Effector CD8-positive, alpha-beta T cell (primary cell): ENCODE data around the gene ZNF718.
"Not testable (repeated sequence)": the region's sequence is repeated elsewhere in the genome, so short reads cannot be mapped to it uniquely, and the experiment has no call there.

ENCODE experiments used
- DNase-seq: peaks from one replicate; lab custom pipeline; 2025; lab: John Stamatoyannopoulos, UW
- total RNA-seq, 4 experiments: gene quantifications; one replicate each; lab custom pipeline; 2026; lab: John Stamatoyannopoulos, UW

Gene ZNF718
- total RNA-seq = 10.6 to 16.7 (median 13.3) reads per million in 4 experiments

DNA sequence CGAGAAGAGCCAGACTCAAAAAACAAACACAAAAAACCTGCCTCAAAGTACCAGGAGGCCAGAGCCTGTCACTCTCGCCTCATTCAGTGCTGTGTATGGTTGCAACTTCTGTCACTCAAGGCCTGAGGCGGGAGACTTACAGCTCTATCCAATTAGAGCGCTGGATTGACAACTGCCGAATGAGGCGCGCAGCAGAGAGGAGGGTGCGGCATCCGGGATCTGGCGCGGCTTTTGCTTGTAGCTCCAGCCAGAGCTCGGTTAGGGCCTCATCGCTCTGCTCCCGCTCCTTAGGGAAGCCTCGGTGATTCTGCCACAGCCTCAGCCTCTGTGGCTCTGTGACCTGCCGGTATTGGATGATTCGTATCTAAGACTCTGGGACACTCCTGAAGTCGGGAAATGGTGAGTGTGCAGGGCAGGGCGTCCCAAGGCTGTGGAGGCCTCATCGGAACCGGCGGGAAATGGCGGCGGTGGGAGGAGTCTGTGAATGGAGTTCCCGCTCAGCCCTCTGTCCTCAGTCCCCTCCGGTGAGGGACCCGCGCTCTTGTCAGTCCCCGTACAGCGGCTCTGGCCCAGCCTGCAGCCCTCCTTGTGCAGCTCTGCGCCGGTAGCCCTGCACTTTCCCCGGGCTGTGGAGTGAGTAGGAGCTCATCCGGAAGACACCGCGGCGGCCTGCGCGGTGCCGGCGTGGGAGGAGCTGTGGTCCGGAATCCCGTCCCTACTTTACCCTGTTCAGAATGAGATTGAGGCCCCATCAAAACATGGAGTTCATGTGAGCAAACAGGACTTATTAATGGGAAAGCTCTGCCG is at the start of gene ZNF718:
ZNF718 (plus strand) TSS at position 227 of the 807 bp plus-strand sequence; CDS start at position 397, 170 bp downstream.
- DNase-seq = peak; percentile 86

DNA sequence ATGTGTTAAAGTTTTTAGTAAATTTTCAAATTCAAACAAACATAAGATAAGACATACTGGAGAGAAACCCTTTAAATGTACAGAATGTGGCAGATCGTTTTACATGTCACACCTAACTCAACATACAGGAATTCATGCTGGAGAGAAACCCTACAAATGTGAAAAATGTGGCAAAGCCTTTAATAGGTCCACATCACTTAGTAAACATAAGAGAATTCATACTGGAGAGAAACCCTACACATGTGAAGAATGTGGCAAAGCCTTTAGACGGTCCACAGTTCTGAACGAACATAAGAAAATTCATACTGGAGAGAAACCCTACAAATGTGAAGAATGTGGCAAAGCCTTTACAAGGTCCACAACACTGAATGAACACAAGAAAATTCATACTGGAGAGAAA is 38.4 kb upstream of the ZNF718 start:
- DNase-seq = no peak

DNA sequence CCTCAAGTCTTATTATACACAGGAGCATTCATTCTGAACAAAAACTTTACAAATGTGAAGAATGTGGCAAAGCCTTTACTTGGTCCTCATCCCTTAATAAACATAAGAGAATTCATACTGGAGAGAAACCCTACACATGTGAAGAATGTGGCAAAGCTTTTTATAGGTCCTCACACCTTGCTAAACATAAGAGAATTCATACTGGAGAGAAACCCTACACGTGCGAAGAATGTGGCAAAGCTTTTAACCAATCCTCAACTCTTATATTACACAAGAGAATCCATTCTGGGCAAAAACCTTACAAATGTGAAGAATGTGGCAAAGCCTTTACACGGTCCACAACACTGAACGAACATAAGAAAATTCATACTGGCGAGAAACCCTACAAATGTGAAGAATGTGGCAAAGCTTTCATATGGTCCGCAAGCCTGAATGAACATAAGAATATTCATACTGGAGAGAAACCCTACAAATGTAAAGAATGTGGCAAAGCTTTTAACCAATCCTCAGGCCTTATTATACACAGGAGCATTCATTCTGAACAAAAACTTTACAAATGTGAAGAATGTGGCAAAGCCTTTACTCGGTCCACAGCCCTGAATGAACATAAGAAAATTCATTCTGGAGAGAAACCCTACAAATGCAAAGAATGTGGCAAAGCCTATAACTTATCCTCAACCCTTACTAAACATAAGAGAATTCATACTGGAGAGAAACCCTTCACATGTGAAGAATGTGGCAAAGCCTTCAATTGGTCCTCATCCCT is 37.6 kb upstream of the ZNF718 start:
- DNase-seq = not testable (repeated sequence)

DNA sequence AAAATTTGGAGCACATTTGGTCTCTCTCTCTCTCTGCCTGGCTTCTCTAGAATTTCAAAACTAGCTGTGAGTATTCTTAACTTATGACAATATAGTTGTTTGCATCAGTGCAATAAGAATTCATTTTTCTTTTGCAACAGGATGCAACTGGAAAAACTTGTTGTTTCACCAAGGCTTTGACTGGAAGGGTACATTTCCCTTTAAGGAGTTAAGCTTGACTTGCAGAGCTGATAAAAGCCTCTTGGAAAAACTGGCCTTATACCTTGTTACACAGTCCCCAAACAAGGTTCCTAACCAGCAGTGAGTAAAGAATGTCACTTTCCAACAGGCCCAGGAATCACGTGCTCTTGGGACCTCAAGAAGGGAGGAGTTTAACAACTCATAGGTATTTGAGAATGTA is 25.9 kb upstream of the ZNF718 start:
- DNase-seq = no peak

DNA sequence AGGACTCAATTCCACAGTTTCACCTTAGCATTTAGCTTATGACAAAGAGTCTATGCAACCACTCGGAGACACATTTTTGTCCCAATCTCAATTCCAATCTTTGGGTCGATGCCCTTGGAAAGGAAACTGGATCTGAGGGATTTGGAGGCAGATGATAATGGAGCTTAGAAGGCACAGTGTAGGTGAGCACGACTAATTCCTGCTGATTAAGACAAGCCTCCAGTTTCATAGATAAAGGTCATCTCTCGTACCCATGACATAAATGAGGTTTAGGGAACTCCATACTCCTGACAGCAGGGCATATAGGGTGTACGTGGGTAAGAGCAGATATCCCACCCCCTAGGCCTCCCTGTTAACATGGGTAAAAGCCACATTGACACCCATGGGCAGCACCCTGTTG is 24.4 kb upstream of the ZNF718 start:
- no peak for DNase-seq

DNA sequence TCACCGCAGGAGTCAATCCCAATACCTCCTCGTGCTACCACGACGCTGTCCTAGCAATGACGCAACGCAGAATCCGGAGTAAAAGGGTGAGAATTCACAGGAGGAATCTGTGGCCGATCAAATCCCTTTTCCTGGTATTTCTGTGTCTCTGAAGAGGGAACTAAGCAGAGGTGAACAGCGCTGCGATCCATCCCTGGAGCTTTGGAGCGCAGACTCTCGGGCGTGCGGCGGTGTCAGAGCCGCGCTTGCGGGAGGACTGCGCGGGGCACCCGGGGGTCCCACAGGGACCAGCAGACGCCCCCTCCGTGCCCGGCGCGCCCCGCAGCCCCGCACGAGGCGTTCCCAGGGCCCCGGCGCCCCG is 17.2 kb upstream of the ZNF718 start:
- no peak for DNase-seq

DNA sequence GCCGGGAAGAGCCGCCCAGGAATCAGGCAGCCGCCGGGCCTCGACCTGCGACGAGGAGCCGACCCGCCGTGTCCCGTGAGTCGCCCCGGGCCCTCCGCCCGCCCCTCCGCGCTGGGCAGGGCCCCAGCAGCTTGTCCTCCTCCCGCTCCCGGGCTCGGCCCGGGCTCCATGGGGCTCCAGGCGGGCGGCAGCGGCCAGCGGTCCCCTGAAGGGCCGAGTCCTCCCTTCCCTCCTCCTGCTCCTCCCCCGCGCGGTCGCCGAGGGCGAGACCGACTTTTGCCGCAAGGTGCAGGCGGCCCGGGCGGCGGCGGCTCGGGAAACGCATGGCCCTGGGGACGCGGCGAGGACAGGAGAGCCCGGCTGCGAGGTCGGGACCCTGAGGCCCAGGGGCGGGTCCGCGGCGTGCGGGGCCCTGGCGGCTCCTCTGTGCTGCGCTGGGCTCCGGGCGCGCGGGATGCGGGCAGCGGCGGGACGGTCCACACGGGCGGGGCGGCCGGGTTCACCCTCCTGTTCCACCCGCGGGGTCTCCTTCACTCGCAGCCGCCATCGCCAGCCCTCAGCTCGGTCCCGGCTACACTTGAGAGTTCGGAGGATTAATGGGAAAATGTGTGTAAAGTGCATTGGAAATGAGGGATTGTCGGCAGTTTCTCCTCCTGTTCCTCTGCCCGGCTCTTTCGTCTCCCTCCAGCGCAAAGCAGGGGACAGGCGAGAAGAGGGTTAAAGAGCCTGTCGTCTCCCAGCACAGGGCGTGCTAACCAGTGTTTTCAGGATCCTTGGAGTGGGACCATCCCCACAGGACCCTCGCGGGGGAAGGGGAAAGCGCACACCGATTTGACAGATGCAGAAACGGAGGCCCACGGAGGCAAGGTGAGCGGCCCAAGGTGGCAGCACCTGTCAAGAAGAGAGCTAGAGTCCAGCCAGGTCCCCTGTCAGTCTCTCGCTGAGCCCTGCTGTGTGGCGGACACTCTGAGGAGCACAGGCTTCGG is 16.6 kb upstream of the ZNF718 start:
- no peak for DNase-seq

DNA sequence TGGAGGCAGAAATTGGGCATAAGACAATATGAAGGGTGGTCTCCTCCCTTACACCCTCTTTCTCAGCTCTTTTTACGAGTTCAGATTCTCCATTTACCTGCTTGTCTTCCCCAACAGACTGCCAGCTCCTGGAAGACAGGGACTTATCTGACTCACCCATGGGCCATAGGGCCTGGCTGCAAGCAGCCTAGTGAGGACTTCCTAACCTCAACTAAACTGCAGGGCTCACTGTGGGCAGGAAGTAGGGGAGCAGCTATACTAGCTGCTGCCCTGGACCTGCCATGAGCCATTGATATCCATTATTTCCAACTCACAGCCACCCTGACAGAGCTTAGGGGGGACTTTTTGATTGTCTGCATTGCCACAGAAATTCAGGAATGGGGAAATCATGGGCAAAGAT is 11.5 kb upstream of the ZNF718 start:
- no peak for DNase-seq

DNA sequence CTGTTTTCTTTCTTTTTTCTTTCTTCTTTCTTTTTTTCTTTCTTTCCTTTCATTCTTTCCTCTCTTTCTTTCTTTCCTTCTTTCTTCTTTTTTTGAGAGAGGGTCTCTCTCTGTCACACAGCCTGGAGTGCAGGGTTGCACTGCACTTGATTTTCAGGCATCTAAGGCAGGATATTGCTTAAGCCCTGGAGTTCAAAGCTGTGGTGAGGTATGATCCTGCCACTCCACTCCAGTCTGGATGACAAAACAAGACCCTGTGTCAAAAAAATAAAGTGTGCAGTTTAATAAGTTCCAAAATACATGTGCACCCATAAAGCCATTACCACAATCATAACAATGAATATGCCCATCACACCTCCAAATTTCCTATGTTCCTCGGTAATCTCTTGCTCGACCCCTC is 10.6 kb upstream of the ZNF718 start:
- no peak for DNase-seq

DNA sequence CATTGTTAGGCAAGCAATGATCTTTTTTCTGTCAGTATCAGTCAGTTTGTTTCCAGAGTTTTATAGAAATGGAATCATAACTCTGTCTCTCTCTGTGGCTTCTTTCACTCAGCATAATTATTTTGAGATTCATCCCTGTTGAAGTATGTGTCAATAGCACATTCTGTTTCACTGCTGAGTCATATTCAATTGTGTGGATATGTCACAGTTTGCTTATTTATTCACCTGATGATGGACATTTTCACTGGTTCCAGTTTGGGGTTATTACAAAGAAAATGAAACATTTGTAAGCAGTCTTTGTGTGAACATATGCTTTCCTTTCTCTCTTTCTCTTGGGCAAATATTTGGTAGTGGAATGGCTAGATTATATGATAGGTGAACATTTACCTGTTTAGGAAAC is 10.2 kb upstream of the ZNF718 start:
- DNase-seq = no peak

DNA sequence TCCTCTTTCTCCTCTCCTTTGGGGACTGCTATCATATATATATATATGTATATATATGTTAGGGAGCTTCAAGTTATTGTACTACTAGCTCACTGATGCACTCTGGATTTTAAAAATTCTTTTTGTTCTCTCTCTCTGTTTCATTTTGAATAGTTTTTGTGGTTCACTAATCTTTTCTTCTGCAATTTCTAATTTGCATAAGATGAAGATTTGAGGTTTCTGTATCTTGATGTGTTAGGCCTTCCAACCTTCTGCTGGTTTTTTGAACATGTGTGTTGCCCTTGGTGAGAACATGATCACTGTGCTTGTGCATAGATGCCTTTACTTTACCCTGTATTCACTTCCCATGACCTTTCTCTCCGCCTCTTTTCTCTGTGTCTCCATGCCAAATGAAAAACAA is 7.8 kb upstream of the ZNF718 start:
- DNase-seq = no peak

DNA sequence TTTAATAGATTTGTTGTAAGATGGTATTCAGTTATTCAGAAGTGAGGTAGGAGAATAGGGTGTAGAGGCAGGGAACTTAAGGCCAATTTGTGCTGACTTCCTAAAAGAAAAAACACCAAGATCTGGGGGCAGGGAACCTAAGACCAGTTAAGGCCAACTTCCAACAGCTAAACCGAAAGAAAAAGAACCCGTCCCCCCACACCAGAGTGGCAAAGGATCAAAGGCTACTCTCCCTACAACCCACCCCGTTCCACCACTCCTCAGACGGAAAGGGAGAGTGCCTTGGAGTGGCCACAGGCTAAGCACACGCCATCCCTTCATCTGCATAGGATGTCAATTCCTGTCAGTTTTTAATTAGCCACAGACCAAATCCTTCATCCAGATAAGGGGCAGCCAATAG is 3.7 kb upstream of the ZNF718 start:
- DNase-seq = no peak

DNA sequence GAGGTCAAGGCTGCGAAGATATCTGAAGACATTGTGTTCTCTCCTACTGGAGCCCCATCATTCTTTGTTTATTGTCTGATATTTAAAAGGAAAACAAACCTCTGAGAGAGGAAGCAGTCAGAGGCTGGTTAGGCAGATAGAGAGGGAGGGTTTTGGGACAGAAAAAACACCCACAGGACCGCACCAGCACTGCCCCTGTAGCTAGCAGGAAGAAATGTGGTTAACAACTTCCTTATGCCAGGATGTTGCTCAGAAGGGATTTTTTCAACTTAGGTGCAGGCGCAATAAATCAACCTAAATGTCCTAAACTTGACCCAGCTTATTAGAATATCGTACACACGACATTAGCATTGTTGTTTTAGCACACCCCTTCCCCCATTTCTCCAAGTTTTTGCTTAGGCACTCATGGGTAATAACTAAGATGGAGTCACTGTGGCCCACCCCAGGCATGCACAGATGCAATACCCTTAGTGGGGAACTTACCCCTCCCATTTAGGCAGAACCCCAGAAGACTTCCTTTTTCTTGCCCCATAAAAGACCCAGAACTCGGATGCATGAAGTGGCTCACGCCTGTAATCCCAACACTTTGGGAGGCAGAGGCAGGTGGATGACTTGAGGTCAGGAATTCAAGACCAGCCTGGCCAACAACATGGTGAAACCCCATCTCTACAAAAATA is 2.8 kb upstream of the ZNF718 start:
- DNase-seq = no peak

DNA sequence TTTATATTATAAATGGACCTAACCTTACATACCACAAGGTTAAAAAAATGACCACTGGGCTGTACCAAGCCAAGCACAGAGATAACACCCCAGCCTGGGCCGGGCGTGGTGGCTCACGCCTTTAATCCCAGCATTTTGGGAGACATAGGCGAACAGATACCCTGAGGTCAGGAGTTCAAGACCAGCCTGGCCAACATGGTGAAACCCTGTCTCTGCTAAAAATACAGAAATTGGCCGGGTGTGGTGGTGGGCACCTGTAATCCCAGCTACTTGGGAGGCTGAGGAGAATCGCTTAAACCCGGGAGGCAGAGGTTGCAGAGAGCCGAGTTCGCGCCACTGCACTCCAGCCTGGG is 403 bp upstream of the ZNF718 start:
- not testable (repeated sequence) for DNase-seq

DNA sequence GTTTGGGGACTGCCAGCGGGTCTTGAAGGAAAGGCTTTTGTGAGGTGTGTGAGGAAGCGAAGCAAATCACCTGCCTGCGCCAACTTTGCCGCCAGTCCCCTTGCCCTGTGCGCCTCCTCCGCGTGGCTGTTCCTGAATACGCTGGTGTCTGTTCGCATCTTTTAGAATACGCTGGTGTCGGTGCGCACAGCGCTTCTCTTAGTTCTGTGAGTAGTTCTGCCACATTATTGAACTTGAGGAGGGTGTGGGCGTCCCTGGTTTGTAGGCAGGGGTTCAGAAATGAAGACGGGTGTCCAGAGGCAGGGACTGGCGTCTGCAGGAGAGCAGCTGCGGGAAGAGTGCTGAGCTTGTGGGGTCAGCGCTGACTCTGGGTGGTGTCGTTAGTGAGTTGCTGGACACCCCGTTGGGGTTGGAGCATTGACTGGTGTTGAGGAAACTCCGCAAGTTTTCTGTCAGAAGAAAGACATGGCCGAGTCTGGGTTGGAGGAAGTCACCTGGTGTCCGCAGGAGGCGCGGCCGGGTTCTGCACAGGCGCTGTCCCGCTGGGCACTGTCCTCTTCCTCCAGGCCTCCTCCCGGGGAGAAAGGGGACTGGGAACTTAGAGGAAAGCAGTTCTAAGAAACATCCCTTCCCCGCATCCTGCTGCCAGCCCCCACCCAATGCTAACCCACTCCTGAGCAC is 930 bp downstream of the ZNF718 start:
- DNase-seq = peak; percentile 20

DNA sequence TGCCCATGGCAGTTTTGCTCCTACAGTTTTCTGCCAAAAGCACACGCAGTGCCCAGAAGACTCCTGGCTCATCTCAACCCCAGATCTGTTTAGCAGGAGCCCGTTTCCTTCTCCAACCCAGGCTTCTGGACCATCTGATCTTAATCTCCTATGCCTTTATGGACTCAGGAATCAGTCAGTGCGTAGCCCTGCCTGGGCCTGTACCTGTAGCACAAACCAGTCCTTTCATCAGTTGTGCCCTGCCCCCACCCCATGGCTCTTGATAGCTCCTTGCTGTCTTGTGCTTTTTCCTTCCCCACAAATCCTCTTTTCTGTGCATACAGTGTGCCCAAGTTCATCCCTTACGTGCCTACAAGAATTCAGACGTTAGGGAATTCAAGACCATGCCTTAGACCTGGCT is 1.5 kb downstream of the ZNF718 start:
- DNase-seq = no peak

DNA sequence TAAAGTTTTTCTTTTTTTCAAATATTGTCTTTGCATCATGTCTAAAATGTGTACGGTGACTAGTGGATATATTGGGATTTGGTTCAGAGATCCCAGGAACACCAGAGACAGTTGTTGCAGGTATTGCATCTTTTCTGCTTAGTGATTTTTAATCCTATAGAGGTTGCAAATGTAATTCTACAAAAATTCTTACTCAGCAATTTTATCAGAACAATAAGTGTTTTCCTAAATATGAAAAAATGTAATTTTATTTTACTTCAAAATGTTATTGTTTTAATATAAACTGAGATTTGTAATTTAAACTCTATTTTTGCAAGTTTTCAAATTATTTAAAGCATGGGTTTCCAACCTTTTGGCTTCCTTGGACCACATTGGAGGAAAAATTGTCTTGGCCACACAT is 8.2 kb downstream of the ZNF718 start:
- no peak for DNase-seq

DNA sequence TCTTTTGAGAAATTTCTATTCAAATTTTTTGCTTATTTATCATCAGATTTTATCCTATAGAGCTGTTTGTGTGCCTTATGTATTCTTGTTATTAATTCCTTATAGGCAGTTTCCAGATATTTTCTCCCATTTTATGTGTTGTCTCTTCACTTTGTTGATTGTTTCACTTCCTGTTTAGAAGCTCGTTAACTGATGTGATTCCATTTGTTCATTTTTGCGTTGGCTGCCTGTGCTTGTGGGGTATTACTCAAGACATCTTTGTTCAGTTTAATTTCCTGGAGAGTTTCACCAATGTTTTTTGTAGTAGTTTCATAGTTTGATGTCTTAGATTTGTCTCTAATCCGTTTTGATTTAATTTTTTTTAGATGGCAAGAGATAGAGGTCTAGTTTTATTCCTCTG is 14.6 kb downstream of the ZNF718 start:
- DNase-seq = no peak

DNA sequence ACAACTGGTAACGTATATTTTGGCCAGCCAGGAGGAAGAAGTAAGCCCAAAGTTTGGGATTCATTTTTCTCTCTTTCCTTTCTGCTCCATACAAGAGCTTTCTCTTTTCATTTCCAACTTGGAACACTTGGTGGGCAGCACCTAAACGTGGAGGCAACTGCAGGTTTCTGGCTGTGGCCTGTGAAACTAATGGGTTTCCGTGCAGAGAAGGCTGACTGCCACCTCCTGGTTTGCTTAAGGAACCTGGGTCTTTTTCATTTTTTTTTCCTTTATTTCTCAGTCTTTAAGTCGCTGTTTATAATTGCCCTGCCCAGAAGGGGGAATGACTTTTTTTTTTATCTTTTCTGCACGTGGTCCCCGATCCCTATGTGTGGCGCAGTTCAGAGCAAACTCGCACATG is 15.4 kb downstream of the ZNF718 start:
- no peak for DNase-seq

DNA sequence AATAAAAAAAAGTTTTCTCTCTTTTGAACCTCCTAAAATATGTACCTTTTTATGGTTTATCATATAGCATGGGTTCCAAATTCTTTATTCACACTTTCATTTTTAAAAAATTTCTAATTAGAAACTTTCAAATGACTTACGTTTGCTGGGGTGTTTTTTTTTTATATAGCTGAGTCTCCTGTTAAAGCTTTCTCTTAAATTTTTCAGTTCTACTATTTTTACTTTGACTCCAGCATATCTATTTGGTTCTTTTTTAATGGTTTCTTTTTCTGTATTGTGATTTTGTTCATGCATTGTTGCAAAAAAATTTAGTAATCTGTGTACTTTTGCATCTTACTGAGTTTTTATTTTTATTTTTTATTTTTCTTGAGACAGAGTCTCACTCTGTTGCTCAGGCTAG is 22.3 kb downstream of the ZNF718 start:
- no peak for DNase-seq

DNA sequence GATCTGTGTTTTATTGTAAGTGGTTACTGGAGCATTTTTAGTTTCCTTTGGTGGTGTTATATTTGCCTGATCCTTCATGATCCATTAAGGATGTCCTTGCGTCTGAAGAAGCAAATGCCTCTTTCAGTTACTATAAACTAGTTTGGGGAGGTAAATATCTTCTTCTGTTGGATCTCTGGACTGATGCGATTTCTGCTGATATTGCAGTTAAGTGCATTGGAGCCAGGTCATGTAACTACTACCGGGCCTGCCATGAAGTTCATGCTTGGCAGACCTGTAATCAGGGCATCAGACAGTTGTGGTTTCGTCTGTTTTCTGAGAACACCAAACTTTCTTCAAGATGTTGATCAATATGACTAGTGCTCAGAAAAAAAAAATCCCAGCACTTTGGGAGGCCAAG is 22.9 kb downstream of the ZNF718 start:
- no peak for DNase-seq
